Measurements from ENCODE around the gene SELPLG.

DNA sequence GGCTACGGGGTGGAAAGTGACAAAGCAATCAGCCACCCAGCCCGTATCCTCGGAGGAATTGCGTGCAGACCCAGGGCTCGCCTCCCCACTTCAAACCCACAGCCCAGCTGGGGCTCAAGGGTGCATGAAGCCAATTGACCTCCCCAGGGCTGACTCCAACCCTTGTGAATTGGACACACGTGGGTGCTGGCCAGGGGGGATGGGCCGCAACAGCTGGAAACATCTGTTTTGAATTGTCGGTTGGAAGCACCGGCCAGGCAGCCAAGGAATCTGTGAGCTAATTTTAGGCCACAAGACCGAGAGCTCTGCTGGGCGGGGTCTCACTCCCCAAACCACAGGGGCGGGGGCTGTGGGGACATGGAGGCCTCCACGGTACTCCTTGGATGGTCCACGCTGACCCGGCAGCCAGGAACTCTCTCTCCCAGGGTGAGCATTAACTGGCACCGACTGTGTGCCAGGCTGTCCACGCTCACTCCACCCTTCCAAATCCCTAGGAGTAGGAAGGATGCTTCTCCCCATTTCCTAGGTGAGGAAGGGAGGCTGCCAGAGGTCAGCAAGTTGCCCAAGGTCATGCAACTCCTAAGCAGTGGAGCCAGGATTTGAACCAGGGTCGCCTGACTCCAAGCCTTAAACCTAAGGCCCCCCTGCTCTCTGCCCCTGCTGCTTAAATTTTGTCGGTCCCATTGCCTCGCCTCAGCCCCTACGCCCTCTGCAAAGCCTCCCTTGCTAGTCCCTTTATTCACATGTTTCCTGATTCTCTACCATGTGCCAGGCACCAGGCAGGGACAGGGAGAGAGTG, 24.0 kb downstream of the SELPLG start:
- TF ChIP-seq POLR2AphosphoS5 (IDR thresholded peaks at IDR 0.05; ENCODE audit: borderline replicate concordance, low read depth, low read length) (no peak), EZH2 (IDR thresholded peaks at IDR 0.05) (no peak)

All from SK-N-MC (cell line).